Bronchial epithelial cell (primary cell): Measurements from ENCODE around the gene OGFOD3. TPM values are rescaled to one million over a fixed set of nuclear protein-coding genes. Genes with fewer than 3 reads are reported as not detected.

Experiments used
- DNase-seq: peaks from one replicate; pipeline ENCODE4 v3.0.0-alpha.2; 2010; ENCODE audit warnings: low read depth
- FAIRE-seq: peaks from 2 replicates; lab custom pipeline; 2011; peaks lifted over from hg19 to GRCh38; lab: Jason Lieb, UNC
- H3K27me3 ChIP-seq: 2 replicates; pipeline ENCODE4 v1.5.1; 2011; ENCODE audit warnings: low read length; ENCODE audit not compliant: control insufficient read depth, insufficient read depth
- H3K36me3 ChIP-seq: 2 replicates; pipeline ENCODE4 v1.5.1; 2011; ENCODE audit warnings: low read length; ENCODE audit not compliant: control insufficient read depth, insufficient read depth
- H3K4me3 ChIP-seq: 2 replicates; pipeline ENCODE4 v1.5.1; 2011; ENCODE audit warnings: mild to moderate bottlenecking, low read depth, low read length, control low read depth
- total RNA-seq: library from RNA; depleted of rRNA; stranded (reverse); fragments of >200 nt; gene quantifications from 2 replicates; pipeline ENCODE4 v1.2.1, GENCODE V29; 2014
- TF ChIP-seq, protein P1 (sequence below): IDR thresholded peaks from 2 replicates; pipeline ENCODE4 v1.5.1; 2011; ENCODE audit warnings: mild to moderate bottlenecking, moderate library complexity, low read length, control low read depth, inconsistent platforms; ENCODE audit not compliant: insufficient read depth, severe bottlenecking

Gene OGFOD3
- total RNA-seq, 1 donor from 2014 or later, result 25.0 TPM

DNA sequence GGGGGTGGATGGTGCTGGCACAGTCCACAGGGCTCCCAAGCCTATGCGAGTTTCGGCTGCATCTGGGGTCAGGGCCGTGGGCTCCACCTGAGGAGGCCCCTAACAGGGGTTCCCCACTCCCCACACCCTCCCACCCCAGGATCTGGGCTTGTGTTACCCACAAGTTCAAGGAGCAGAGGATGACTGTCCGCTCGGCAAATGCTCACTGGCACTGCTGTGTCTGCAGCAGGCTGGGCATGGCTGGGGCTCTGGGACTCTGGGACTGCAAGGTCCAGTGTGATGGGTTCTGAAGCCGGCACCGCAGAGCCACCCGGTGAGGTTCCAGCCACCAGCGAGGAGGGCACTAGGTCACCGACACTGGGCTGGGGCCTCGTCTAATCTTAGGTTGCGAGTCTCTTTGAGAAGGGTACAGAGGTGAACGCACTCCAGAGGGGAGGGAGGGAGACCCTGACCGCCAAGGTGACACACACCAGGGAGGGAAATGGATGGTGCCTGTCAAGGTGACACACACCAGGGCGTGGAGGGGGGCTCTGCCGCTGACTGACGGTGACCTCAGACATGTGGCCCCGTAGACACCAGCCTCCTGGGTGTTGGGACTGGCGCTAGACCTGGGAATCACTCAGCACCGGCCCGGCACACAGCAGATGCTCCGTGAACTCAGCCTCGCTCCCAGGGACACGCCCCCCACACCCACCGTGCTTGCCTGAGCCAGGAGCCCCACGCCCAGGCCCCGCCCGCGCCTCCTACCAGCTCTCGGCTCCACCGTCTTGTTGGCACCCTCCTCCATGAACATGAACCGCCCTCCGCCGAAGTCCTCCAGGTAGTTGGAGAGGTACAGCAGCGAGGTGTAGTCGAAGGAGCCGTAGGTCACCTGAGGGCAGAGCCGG, 20.7 kb downstream of the OGFOD3 start:
- H3K27me3 ChIP-seq, result no peaks in the 10 kb centered on the region
- no peak overlapping the region for H3K4me3 ChIP-seq
- TF ChIP-seq, protein P1, sequence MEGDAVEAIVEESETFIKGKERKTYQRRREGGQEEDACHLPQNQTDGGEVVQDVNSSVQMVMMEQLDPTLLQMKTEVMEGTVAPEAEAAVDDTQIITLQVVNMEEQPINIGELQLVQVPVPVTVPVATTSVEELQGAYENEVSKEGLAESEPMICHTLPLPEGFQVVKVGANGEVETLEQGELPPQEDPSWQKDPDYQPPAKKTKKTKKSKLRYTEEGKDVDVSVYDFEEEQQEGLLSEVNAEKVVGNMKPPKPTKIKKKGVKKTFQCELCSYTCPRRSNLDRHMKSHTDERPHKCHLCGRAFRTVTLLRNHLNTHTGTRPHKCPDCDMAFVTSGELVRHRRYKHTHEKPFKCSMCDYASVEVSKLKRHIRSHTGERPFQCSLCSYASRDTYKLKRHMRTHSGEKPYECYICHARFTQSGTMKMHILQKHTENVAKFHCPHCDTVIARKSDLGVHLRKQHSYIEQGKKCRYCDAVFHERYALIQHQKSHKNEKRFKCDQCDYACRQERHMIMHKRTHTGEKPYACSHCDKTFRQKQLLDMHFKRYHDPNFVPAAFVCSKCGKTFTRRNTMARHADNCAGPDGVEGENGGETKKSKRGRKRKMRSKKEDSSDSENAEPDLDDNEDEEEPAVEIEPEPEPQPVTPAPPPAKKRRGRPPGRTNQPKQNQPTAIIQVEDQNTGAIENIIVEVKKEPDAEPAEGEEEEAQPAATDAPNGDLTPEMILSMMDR, result no peak
- FAIRE-seq (no peak), DNase-seq (no peak)
- H3K36me3 ChIP-seq, result peaks cover 4% of the 10 kb centered on the region

DNA sequence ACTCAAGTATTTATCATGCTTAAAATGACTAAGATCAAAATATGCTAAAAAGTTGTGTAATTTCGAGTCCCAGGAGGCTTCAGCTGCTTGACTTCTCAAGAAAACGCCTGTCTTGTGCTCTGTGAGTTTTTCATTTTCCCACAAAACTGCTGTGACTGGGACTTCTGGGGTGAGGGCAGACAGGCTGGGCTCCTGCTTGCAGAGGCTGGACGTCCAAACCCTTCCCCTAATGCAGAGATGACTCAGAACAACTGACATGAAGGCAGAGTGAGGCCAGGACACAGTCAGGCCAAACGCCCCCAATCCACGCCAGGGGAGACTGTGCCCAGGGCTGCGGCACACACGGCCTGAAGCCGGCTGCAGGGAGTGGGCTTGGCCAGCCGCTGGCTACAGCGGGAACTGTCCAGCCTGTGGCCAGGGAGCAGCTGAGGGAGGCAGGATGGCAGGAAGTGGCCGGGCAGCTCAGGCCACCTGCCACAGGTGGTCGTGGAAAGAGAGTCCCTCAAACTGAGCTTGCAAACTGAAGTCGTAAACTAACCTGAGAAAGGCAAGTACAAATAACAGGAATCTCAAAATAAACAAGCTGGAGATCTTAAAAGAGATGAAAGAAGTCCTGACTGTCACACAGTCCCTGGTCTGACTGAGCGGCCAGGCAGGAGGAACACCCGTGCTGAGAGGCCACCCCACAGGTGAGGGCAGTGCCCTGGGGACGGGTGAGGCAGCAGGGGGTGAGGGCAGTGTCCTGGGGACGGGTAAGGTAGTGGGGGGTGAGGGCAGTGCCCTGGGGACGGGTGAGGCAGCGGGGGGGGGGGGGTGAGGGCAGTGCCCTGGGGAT, 21.6 kb downstream of the OGFOD3 start:
- no peaks in the 10 kb centered on the region for H3K27me3 ChIP-seq
- H3K4me3 ChIP-seq, result no peak overlapping the region
- no peak for FAIRE-seq
- TF ChIP-seq, protein P1, result no peak
- H3K36me3 ChIP-seq, result peaks cover 4% of the 10 kb centered on the region
- DNase-seq, result no peak

DNA sequence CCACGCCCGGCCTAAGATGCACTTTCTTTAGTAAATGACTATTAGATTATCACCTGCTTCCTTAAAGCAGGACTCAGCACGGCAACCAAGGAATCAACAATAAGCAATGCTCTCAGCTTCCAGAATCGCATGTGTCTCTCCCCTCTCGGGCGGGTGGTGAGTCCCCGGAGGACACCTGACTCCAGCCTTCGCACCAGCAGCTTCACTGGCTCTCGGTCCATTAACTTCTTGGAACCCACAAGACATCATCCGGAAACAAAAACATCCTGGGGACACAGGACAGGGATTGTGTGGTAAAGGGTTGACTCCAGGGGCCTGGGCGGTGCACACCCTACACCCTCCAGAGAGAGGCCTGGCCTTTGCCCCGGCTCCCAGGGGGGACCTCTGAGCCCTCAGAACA, 24.1 kb downstream of the OGFOD3 start:
- Histone ChIP-seq H3K36me3 (peaks cover 3% of the 10 kb centered on the region), H3K4me3 (no peak overlapping the region), H3K27me3 (no peaks in the 10 kb centered on the region)
- DNase-seq (no peak), FAIRE-seq (no peak)
- TF ChIP-seq, protein P1, result no peak

DNA sequence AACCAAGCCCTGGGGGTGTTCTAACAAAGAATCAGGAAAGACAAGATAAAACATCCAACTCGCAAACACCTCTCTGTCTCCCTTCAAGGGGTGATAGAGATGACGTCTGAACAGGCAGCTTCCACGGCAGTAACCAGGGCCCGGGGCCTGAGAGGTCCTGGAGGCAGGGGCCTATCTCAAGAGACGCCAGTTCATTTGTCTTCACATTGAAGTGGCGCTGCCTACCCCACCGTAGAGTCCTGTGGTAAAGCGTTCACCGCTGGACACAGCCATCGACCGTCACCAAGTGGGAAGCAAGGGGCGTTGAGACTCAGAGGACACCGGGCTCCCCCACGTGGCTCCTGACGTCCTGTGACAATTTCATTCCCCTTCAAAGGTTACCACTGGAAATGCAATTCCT, 25.4 kb downstream of the OGFOD3 start:
- H3K4me3 ChIP-seq, result no peak overlapping the region
- peaks cover 3% of the 10 kb centered on the region for H3K36me3 ChIP-seq
- TF ChIP-seq, protein P1, result no peak
- FAIRE-seq (no peak), DNase-seq (no peak)
- H3K27me3 ChIP-seq, result no peaks in the 10 kb centered on the region

DNA sequence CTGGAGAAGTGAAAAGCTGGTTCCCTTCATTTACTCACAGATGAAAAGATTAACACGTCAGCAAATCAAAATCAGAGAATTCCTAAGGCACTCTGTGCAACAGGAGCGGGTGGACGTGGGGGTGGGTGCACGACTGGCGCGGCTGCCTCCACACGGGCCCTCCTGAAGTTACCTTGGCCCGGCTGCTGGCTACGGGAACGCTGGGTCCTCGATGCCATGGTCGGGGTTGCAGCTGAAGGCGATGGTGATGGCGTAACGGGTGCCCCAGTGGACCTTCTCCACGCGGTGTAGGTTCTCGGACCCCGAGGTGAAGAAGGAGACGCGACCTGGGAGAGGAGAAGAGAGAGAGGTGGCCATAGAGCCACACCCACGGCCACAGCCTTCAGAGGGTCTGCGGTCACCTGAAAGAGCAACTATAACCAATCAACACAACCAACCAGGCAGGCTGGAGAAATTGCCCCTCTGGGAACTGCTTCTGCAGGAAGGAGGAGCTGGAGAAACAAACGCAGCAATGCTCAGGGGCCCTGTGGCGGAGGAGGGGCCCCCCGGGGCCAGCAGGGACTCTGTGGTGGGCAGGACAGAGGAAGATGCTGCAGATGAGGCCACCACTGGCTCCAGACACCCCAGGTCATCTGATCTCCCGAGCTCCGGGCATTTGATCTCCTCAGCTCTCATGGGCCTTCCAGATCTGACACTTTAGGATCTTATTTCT, 26.0 kb downstream of the OGFOD3 start:
- Histone ChIP-seq H3K36me3 (peaks cover 3% of the 10 kb centered on the region), H3K4me3 (no peak overlapping the region), H3K27me3 (peaks cover 2% of the 10 kb centered on the region)
- TF ChIP-seq, protein P1, result no peak
- FAIRE-seq, result no peak
- no peak for DNase-seq
